Astrocyte (in vitro differentiated cells and primary cell): Measurements from ENCODE around the gene CCDC142. TPM values are rescaled to one million over a fixed set of nuclear protein-coding genes. Genes with fewer than 3 reads are reported as not detected.

Experiments used
- DNase-seq: peaks from one replicate; pipeline ENCODE4 v3.0.0-alpha.2; 2010; ENCODE audit warnings: low read depth
- FAIRE-seq: peaks from 2 replicates; lab custom pipeline; 2011; peaks lifted over from hg19 to GRCh38; lab: Jason Lieb, UNC
- H2AFZ ChIP-seq: 2 replicates; pipeline ENCODE4 v1.6.0; 2012; ENCODE audit warnings: low read depth, low read length, inconsistent platforms
- H3K27ac ChIP-seq: 2 replicates; pipeline ENCODE4 v1.5.1; 2011; ENCODE audit warnings: low read depth, low read length, inconsistent platforms
- H3K27me3 ChIP-seq: 2 replicates; pipeline ENCODE4 v1.6.0; 2011; ENCODE audit warnings: low read length, inconsistent platforms; ENCODE audit not compliant: insufficient read depth
- H3K36me3 ChIP-seq: 2 replicates; pipeline ENCODE4 v1.5.1; 2011; ENCODE audit warnings: low read length, inconsistent platforms; ENCODE audit not compliant: insufficient read depth
- H3K4me1 ChIP-seq: 2 replicates; pipeline ENCODE4 v1.5.1; 2011; ENCODE audit warnings: low read length, inconsistent platforms; ENCODE audit not compliant: insufficient read depth
- H3K4me2 ChIP-seq: 2 replicates; pipeline ENCODE4 v1.6.0; 2012; ENCODE audit warnings: low read length, inconsistent platforms
- H3K4me3 ChIP-seq: 2 replicates; pipeline ENCODE4 v1.5.1; 2011; ENCODE audit warnings: low read depth, mild to moderate bottlenecking, low read length, inconsistent platforms; ENCODE audit not compliant: insufficient read depth
- H3K79me2 ChIP-seq: 2 replicates; pipeline ENCODE4 v1.6.0; 2012; ENCODE audit warnings: mild to moderate bottlenecking, low read length, inconsistent platforms; ENCODE audit not compliant: insufficient read depth
- H3K9ac ChIP-seq: 2 replicates; pipeline ENCODE4 v1.6.0; 2012; ENCODE audit warnings: mild to moderate bottlenecking, low read length, inconsistent platforms
- H3K9me3 ChIP-seq: 2 replicates; pipeline ENCODE4 v1.5.1; 2012; ENCODE audit warnings: low read depth, mild to moderate bottlenecking, low read length, inconsistent platforms; ENCODE audit not compliant: insufficient read depth
- H4K20me1 ChIP-seq: 2 replicates; pipeline ENCODE4 v1.6.0; 2012; ENCODE audit warnings: low read length, inconsistent platforms; ENCODE audit not compliant: insufficient read depth
- H3K27ac Mint-ChIP-seq: one replicate; pipeline ENCODE4 v1.8.0; 2021; ENCODE audit warnings: mild to moderate bottlenecking, mixed read lengths; ENCODE audit not compliant: unreplicated experiment
- H3K27me3 Mint-ChIP-seq: one replicate; pipeline ENCODE4 v1.8.0; 2021; ENCODE audit warnings: low read depth, mixed read lengths; ENCODE audit not compliant: unreplicated experiment
- H3K36me3 Mint-ChIP-seq: one replicate; pipeline ENCODE4 v1.8.0; 2021; ENCODE audit warnings: low read depth, mixed read lengths; ENCODE audit not compliant: unreplicated experiment
- H3K4me1 Mint-ChIP-seq: one replicate; pipeline ENCODE4 v1.8.0; 2021; ENCODE audit warnings: low read depth, mixed read lengths; ENCODE audit not compliant: unreplicated experiment
- H3K4me3 Mint-ChIP-seq: one replicate; pipeline ENCODE4 v1.8.0; 2021; ENCODE audit warnings: mild to moderate bottlenecking, moderate library complexity, mixed read lengths; ENCODE audit not compliant: unreplicated experiment
- H3K9me3 Mint-ChIP-seq: one replicate; pipeline ENCODE4 v1.8.0; 2021; ENCODE audit warnings: mild to moderate bottlenecking, mixed read lengths; ENCODE audit not compliant: unreplicated experiment
- EZH2 ChIP-seq: IDR thresholded peaks from 2 replicates; pipeline ENCODE4 v1.6.1; 2012; ENCODE audit warnings: mild to moderate bottlenecking, low read length, inconsistent platforms; ENCODE audit not compliant: insufficient read depth
- total RNA-seq: library from RNA; stranded (reverse); gene quantifications from 2 replicates; pipeline ENCODE4 v1.2.1, GENCODE V29; 2021
- TF ChIP-seq, protein P1 (sequence below): IDR thresholded peaks from 2 replicates; pipeline ENCODE4 v1.5.1; 2011; ENCODE audit warnings: low read depth, mild to moderate bottlenecking, inconsistent platforms, low read length, moderate library complexity; ENCODE audit not compliant: insufficient read depth

The CCDC142 gene
- total RNA-seq, 1 donor from 2014 or later: 11.2 TPM

DNA sequence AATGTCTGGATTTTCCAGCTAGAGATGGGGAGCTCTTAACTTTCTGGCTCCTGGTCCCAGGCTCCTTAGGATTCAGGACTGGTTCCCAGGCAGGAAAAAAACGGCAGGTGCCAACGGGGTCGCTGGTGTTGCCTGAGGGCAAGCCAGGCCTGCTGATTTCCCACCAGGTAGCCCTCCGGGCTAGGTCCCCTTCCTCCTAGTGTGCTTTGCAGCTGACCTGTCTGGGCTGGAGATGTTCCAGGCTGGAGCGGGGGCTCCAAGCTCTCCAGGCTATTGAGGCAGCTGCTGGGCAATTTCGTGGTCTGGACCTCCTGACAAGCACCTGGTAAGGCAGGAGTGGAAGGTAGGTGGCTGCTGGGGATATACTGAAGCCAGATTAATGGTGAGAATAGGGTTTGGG, 8.3 kb downstream of the CCDC142 start:
- DNase-seq (no peak), FAIRE-seq (no peak)
- TF ChIP-seq, protein P1, sequence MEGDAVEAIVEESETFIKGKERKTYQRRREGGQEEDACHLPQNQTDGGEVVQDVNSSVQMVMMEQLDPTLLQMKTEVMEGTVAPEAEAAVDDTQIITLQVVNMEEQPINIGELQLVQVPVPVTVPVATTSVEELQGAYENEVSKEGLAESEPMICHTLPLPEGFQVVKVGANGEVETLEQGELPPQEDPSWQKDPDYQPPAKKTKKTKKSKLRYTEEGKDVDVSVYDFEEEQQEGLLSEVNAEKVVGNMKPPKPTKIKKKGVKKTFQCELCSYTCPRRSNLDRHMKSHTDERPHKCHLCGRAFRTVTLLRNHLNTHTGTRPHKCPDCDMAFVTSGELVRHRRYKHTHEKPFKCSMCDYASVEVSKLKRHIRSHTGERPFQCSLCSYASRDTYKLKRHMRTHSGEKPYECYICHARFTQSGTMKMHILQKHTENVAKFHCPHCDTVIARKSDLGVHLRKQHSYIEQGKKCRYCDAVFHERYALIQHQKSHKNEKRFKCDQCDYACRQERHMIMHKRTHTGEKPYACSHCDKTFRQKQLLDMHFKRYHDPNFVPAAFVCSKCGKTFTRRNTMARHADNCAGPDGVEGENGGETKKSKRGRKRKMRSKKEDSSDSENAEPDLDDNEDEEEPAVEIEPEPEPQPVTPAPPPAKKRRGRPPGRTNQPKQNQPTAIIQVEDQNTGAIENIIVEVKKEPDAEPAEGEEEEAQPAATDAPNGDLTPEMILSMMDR: no peak
- TF ChIP-seq EZH2: no peak
- peak overlapping the region; percentile 40 for H3K4me3 Mint-ChIP-seq
- H3K79me2 ChIP-seq: peaks cover 4% of the 10 kb centered on the region
- H2AFZ ChIP-seq: no peak overlapping the region
- no peak overlapping the region for H3K27ac ChIP-seq
- H3K4me2 ChIP-seq: no peak overlapping the region
- peaks cover 7% of the 10 kb centered on the region for H3K36me3 ChIP-seq
- no peaks in the 10 kb centered on the region for H3K27me3 Mint-ChIP-seq
- H3K9ac ChIP-seq: no peak overlapping the region
- H3K27ac Mint-ChIP-seq: no peak overlapping the region
- peaks cover 15% of the 10 kb centered on the region for H3K4me1 ChIP-seq
- no peak overlapping the region for H3K4me3 ChIP-seq
- H4K20me1 ChIP-seq: no peaks in the 10 kb centered on the region
- H3K9me3 ChIP-seq: no peaks in the 10 kb centered on the region
- H3K4me1 Mint-ChIP-seq: peaks cover 7% of the 10 kb centered on the region
- no peaks in the 10 kb centered on the region for H3K27me3 ChIP-seq
- peaks cover 15% of the 10 kb centered on the region for H3K36me3 Mint-ChIP-seq
- no peaks in the 10 kb centered on the region for H3K9me3 Mint-ChIP-seq

GRCh38 chr2:74472945-74473258, 9.9 kb downstream of the CCDC142 start:
- peak overlapping the region; percentile 83 for H3K27ac ChIP-seq
- H3K27me3 Mint-ChIP-seq: no peaks in the 10 kb centered on the region
- peak overlapping the region; percentile 95 for H3K4me2 ChIP-seq
- TF ChIP-seq, protein P1: no peak
- no peak for TF ChIP-seq EZH2
- peaks cover 4% of the 10 kb centered on the region for H3K79me2 ChIP-seq
- no peaks in the 10 kb centered on the region for H3K9me3 ChIP-seq
- no peaks in the 10 kb centered on the region for H3K9me3 Mint-ChIP-seq
- H3K4me1 Mint-ChIP-seq: peaks cover 7% of the 10 kb centered on the region
- peak overlapping the region; percentile 94 for H2AFZ ChIP-seq
- FAIRE-seq (no peak), DNase-seq (no peak)
- peaks cover 15% of the 10 kb centered on the region for H3K4me1 ChIP-seq
- H3K27me3 ChIP-seq: no peaks in the 10 kb centered on the region
- peaks cover 7% of the 10 kb centered on the region for H3K36me3 ChIP-seq
- peak overlapping the region; percentile 96 for H3K4me3 Mint-ChIP-seq
- peak overlapping the region; percentile 98 for H3K27ac Mint-ChIP-seq
- H3K36me3 Mint-ChIP-seq: peaks cover 13% of the 10 kb centered on the region
- no peaks in the 10 kb centered on the region for H4K20me1 ChIP-seq
- peak overlapping the region; percentile 96 for H3K4me3 ChIP-seq
- H3K9ac ChIP-seq: peak overlapping the region; percentile 91

DNA sequence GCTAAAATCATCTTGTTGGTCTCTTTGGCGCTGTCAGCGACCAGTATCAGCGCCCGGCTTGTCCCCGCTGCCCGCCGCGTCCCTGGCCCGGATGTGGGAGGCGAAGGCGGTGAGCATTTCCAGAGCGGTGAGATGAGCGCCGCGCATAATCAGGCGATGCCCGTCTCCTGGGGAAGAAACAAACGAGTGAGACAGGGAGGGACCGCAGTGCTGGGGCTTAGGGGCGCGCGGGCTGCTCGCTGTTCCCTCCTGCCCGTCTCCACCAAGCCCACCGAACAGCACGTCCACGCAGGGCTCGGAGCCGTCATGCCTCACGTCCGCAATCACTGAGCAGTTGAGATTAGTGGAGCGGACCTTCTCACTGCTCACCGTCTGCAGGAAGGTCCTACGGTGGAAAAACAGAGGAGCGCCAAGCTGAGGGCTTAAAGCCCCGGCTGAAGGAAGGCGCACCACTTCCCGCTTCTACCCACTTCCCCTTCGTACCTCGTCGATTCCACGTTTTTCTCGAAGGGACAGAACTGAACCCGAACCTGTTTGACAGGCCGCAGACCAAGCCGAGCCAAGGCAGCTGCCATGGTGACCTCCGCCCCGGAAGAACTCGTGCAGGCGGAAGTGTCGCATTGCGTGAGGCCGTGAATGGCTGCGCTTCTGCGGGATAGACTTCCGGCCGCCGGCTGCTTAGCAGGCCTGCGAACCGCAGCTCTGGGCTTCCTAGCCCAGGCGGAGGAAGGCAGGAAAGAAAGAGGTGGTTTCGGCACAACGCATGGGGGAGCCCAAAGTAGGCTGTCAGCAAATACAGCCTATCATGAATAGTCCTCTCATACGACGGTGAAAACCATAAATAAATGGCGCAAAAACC, 10.5 kb downstream of the CCDC142 start, which contains the start of gene MRPL53:
Gene MRPL53, minus strand, starts transcription at position 595 of the 859 bp plus-strand sequence. Its CDS starts 20 bp downstream, at position 575.
- Mint-ChIP-seq H3K36me3 (peaks cover 13% of the 10 kb centered on the region), H3K27me3 (no peaks in the 10 kb centered on the region), H3K9me3 (no peaks in the 10 kb centered on the region), H3K4me1 (peaks cover 7% of the 10 kb centered on the region), H3K4me3 (peak within 1 kb of the TSS; percentile 96), H3K27ac (peak within 1 kb of the TSS; percentile 98)
- Histone ChIP-seq H2AFZ (peak within 1 kb of the TSS; percentile 94), H3K9me3 (no peaks in the 10 kb centered on the region), H3K79me2 (peaks cover 4% of the 10 kb centered on the region), H3K27me3 (no peaks in the 10 kb centered on the region), H3K27ac (peak within 1 kb of the TSS; percentile 83), H3K9ac (peak within 1 kb of the TSS; percentile 91), H3K4me3 (peak within 1 kb of the TSS; percentile 96), H4K20me1 (no peaks in the 10 kb centered on the region), H3K4me2 (peak within 1 kb of the TSS; percentile 95), H3K4me1 (peaks cover 15% of the 10 kb centered on the region), H3K36me3 (peaks cover 7% of the 10 kb centered on the region)
- TF ChIP-seq, protein P1: no peak
- no peak for TF ChIP-seq EZH2
- no peak for FAIRE-seq
- peak; percentile 91 for DNase-seq
